Testis (tissue), 3 donors: ENCODE measurements around the gene HAPLN1. TPM values are rescaled to one million over a fixed set of nuclear protein-coding genes. Genes with fewer than 3 reads are reported as not detected.
A peak's percentile ranks its signal among the peaks of the same experiment; 100 is the strongest.

ENCODE experiments used
- DNase-seq: peaks from one replicate; pipeline ENCODE4 v3.0.0-alpha.2; 2019
- H3K27ac ChIP-seq, 2 donors: fragments of 200-600 bp; sonication (generic); one replicate each; pipeline ENCODE4 v1.5.1; 2019
- H3K27me3 ChIP-seq: fragments of 200-600 bp; sonication (generic); one replicate; pipeline ENCODE4 v1.5.1; 2019
- H3K36me3 ChIP-seq: fragments of 200-600 bp; sonication (generic); one replicate; pipeline ENCODE4 v1.5.1; 2017; ENCODE audit warnings: low read depth; ENCODE audit errors: missing control alignments
- H3K4me1 ChIP-seq: fragments of 200-600 bp; sonication (generic); one replicate; pipeline ENCODE4 v1.5.1; 2019
- H3K4me3 ChIP-seq, 2 donors: fragments of 200-600 bp; sonication (generic); one replicate each; pipeline ENCODE4 v1.5.1; 2017 to 2019
- H3K9me3 ChIP-seq: fragments of 200-600 bp; sonication (generic); one replicate; pipeline ENCODE4 v1.5.1; 2017
- CTCF ChIP-seq, 3 experiments: fragments of 450-650 bp in 2 of 3; fragments of 200-600 bp in 1 of 3; sonication (generic) in 1 of 3; IDR thresholded peaks; one replicate each; pipeline ENCODE4 v1.5.1; 2016 to 2019; ENCODE audit warnings: antibody characterized with exemption in 3 of 3, mild to moderate bottlenecking in 2 of 3, moderate library complexity in 1 of 3
- POLR2A ChIP-seq: fragments of 450-650 bp; IDR thresholded peaks from one replicate; pipeline ENCODE4 v1.6.1; 2017; ENCODE audit warnings: antibody characterized with exemption, mild to moderate bottlenecking, moderate library complexity
- WGBS, 2 donors: methylation state at CpG; one replicate each; pipeline ENCODE4 v1.1.5; 2018; 5-methylcytosine and 5-hydroxymethylcytosine counted together
- intact Hi-C: fragments of 100-400 bp; cut with DNase I; formaldehyde crosslinking; loops from one replicate; pipeline ENCODE4 v1.15.1; 2023; ENCODE audit warnings: low total_unique reads
- polyA plus RNA-seq: library from polyadenylated mRNA; stranded (reverse); fragments of 350-450 nt; fragmentation: Illumina TruSeq; extraction: RNeasy Lipid Tissue Mini Kit (QIAGEN cat#74804); gene quantifications from one replicate; pipeline ENCODE4 v1.2.3, GENCODE V29; 2014; ENCODE audit warnings: low read depth, low replicate concordance; ENCODE audit not compliant: insufficient read depth
- total RNA-seq, 2 donors: library from RNA; depleted of rRNA; stranded (reverse); fragments of >200 nt; gene quantifications; one replicate each; pipeline ENCODE4 v1.2.3, GENCODE V29; 2016

The HAPLN1 gene
- total and polyA plus RNA-seq, 3 donors from 2014 or later = not detected

- intact Hi-C loops = no loop called here
- TF ChIP-seq CTCF (IDR thresholded peaks at IDR 0.05) = no peak
- TF ChIP-seq POLR2A = no peak
- no peaks in the 10 kb centered on the region for H3K4me1 ChIP-seq
- H3K4me3 ChIP-seq = no peak overlapping the region
- H3K36me3 ChIP-seq = no peaks in the 10 kb centered on the region
- 71 to 74% methylated on average over 4 of the region's 4 CpGs for WGBS, 2 donors
- no peaks in the 10 kb centered on the region for H3K27me3 ChIP-seq
- DNase-seq = no peak
- H3K9me3 ChIP-seq = no peaks in the 10 kb centered on the region
- no peak overlapping the region for H3K27ac ChIP-seq
These were observed 5.2 kb downstream of the HAPLN1 start for GRCh38 chr5:83715236-83716065.

DNA sequence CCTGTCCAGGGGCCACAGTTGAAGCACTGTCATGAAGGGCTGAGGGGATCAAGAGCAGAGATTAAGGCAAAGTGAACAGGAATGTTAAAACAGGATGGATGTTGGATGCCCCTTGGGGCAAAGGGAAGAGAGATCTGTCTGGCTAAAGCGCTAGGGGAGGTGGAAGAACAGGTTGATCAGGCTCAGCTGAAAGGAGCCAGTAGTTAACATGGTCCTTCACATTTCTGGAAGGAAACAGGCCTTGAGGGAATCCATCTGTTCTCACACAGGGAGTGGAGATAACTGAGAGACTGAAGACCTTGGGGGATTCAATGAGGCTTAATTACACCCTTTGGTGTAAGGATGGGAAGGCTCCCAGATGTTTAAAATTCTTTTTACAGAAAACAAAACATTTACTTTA lies 5.8 kb downstream of the HAPLN1 start:
- TF ChIP-seq CTCF (IDR thresholded peaks at IDR 0.05) (no peak), POLR2A (no peak)
- 78 to 93% methylated on average over 1 of the region's 1 CpG for WGBS, 2 donors
- Histone ChIP-seq H3K4me1 (no peaks in the 10 kb centered on the region), H3K4me3 (no peak overlapping the region), H3K9me3 (no peaks in the 10 kb centered on the region), H3K36me3 (no peaks in the 10 kb centered on the region), H3K27me3 (no peaks in the 10 kb centered on the region), H3K27ac (no peak overlapping the region)
- intact Hi-C loops = no loop called here
- DNase-seq = no peak

- no peaks in the 10 kb centered on the region for H3K27me3 ChIP-seq
- H3K27ac ChIP-seq = no peak overlapping the region
- whole genome bisulfite sequencing, 2 donors = 57 to 63% methylated on average over 2 of the region's 2 CpGs
- no peaks in the 10 kb centered on the region for H3K4me1 ChIP-seq
- intact Hi-C loops = no loop called here
- TF ChIP-seq POLR2A = no peak
- peak; percentile 41 to 86 (median 62) for TF ChIP-seq CTCF (IDR thresholded peaks at IDR 0.05)
- H3K4me3 ChIP-seq = no peak overlapping the region
- H3K36me3 ChIP-seq = no peaks in the 10 kb centered on the region
- peak; percentile 73 for DNase-seq
- no peaks in the 10 kb centered on the region for H3K9me3 ChIP-seq
These were observed 8.6 kb downstream of the HAPLN1 start for GRCh38 chr5:83711982-83712601.

DNA sequence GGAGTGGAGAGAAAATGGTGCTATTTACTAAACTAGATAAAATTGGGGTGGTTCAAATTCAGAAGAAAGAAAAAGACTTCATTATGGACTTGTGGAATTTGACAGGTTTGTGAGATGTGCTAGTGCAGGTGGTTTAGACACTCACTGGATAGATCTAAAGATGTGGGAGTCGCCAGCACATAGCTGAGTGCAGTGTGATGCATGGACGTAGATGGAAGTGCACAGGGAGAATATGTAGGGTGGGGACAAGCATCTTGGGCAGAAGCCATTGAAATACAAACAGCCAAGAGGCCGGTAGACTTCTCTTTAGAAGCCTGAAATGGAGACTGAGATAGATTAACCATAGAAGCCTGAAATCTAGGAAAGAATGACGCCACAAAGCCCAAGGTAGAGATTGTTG lies 10.7 kb downstream of the HAPLN1 start:
- H3K4me3 ChIP-seq = no peak overlapping the region
- H3K27ac ChIP-seq = no peak overlapping the region
- intact Hi-C loops = no loop called here
- H3K27me3 ChIP-seq = no peaks in the 10 kb centered on the region
- H3K36me3 ChIP-seq = no peaks in the 10 kb centered on the region
- no peaks in the 10 kb centered on the region for H3K9me3 ChIP-seq
- no peak for DNase-seq
- TF ChIP-seq CTCF (IDR thresholded peaks at IDR 0.05) (no peak), POLR2A (no peak)
- H3K4me1 ChIP-seq = no peaks in the 10 kb centered on the region
- WGBS, 2 donors = 70 to 83% methylated on average over 4 of the region's 4 CpGs
